HepG2 (cell line): Measurements from ENCODE around the gene HLCS.

Source experiments
- CBX1 ChIP-seq: IDR thresholded peaks from one replicate; pipeline ENCODE4 v1.6.1; 2016; ENCODE audit warnings: antibody characterized with exemption, low read depth
- NR2F6 ChIP-seq, 2 experiments: IDR thresholded peaks; 2 replicates each; pipeline ENCODE4 v1.6.1; 2016; ENCODE audit warnings: antibody characterized with exemption in 1 of 2, mild to moderate bottlenecking in 1 of 2
- ZNF232 ChIP-seq: sonication (generic); formaldehyde crosslinking; IDR thresholded peaks from 2 replicates; pipeline ENCODE4 v1.4.0; 2020; ENCODE audit warnings: missing genetic modification reagents, borderline replicate concordance
- ZNF558 ChIP-seq: sonication (generic); formaldehyde crosslinking; IDR thresholded peaks from 2 replicates; pipeline ENCODE4 v1.9.0; 2022; ENCODE audit warnings: mild to moderate bottlenecking, missing genetic modification reagents, borderline replicate concordance

GRCh38 chr21:36845070-36845469 is 121.4 kb downstream of the HLCS start:
- TF ChIP-seq ZNF232 (CRISPR knock-in tag) = no peak
- no peak for TF ChIP-seq NR2F6 (IDR thresholded peaks at IDR 0.05)
- no peak for TF ChIP-seq NR2F6 (CRISPR knock-in tag; IDR thresholded peaks at IDR 0.05)
- TF ChIP-seq ZNF558 = no peak
- TF ChIP-seq CBX1 = no peak
